MCF 10A (cell line): ENCODE data around the gene PHACTR3. TPM values are rescaled to one million over a fixed set of nuclear protein-coding genes. Genes with fewer than 3 reads are reported as not detected.

ENCODE experiments used
- BruUV-seq: library from RNA; stranded (reverse); fragments of 400-500 nt; replicated peaks from 2 replicates; lab custom pipeline; 2021; lab: Mats Ljungman, UMichigan
- CTCF ChIA-PET: fragments of 300-600 bp; sonication (Branson Sonifier 250); formaldehyde crosslinking; extraction: SDS; loops from one replicate; lab custom pipeline; 2021; ENCODE audit warnings: antibody characterized with exemption, inconsistent platforms; lab: Yijun Ruan, JAX
- POLR2A ChIA-PET: fragments of 300-600, 350-650 bp; sonication (Branson Sonifier 250); formaldehyde crosslinking; extraction: SDS; loops from one replicate; lab custom pipeline; 2020; ENCODE audit warnings: antibody characterized with exemption, inconsistent platforms; lab: Yijun Ruan, JAX
- DNase-seq: peaks from one replicate; pipeline ENCODE4 v3.0.0-alpha.2; 2018; ENCODE audit not compliant: unreplicated experiment
- H3K27ac Mint-ChIP-seq: one replicate; pipeline ENCODE4 v1.8.0; 2022; ENCODE audit warnings: mild to moderate bottlenecking, low read depth, mixed read lengths; ENCODE audit not compliant: unreplicated experiment
- H3K27me3 Mint-ChIP-seq: one replicate; pipeline ENCODE4 v1.8.0; 2022; ENCODE audit warnings: mixed read lengths; ENCODE audit not compliant: insufficient read depth, unreplicated experiment
- H3K36me3 Mint-ChIP-seq: one replicate; pipeline ENCODE4 v1.8.0; 2022; ENCODE audit warnings: mild to moderate bottlenecking, moderate library complexity, mixed read lengths; ENCODE audit not compliant: insufficient read depth, unreplicated experiment
- H3K4me1 Mint-ChIP-seq: one replicate; pipeline ENCODE4 v1.8.0; 2022; ENCODE audit warnings: mixed read lengths; ENCODE audit not compliant: insufficient read depth, unreplicated experiment
- H3K4me3 Mint-ChIP-seq: one replicate; pipeline ENCODE4 v1.8.0; 2022; ENCODE audit warnings: mild to moderate bottlenecking, moderate library complexity, mixed read lengths; ENCODE audit not compliant: unreplicated experiment
- H3K9me3 Mint-ChIP-seq: one replicate; pipeline ENCODE4 v1.8.0; 2022; ENCODE audit warnings: mixed read lengths; ENCODE audit not compliant: unreplicated experiment
- CTCF ChIP-seq: fragments of 200-600 bp; IDR thresholded peaks from one replicate; pipeline ENCODE4 v1.8.0; 2022; ENCODE audit warnings: antibody characterized with exemption, mild to moderate bottlenecking; ENCODE audit not compliant: unreplicated experiment
- intact Hi-C: fragments of 100-400 bp; cut with micrococcal nuclease; formaldehyde crosslinking; loops from 2 replicates; pipeline ENCODE4 v1.14.1; 2022
- total RNA-seq: library from RNA; stranded (reverse); gene quantifications from 2 replicates; pipeline ENCODE4 v1.2.3, GENCODE V29; 2022

PHACTR3 gene
- total RNA-seq, 1 experiment from 2014 or later, result 22.8 TPM

GRCh38 chr20:59782986-59783640, 178.8 kb downstream of the PHACTR3 start:
- Mint-ChIP-seq H3K4me3 (no peak overlapping the region), H3K4me1 (peaks cover 14% of the 10 kb centered on the region), H3K27ac (no peak overlapping the region), H3K36me3 (no peaks in the 10 kb centered on the region), H3K9me3 (no peaks in the 10 kb centered on the region), H3K27me3 (no peaks in the 10 kb centered on the region)
- intact Hi-C loops, result loop anchor here (1.0 to 5.0 kb wide), 2 partner anchors 67 to 154 kb away; no protein-coding TSS in a partner anchor
- ChIA-PET POLR2A (interaction anchor here (0.7 to 4.0 kb wide), 7 partner anchors 44 to 67 kb away, joined by 3 to 34 read pairs (median 6); no protein-coding TSS in a partner anchor), CTCF (interaction anchor here (0.7 to 14.6 kb wide), 41 partner anchors 9 to 852 kb away, joined by 3 to 929 read pairs (median 6); partner anchors contain the start of genes FAM217B, PPP1R3D and SYCP2)
- peak; percentile 55 for DNase-seq
- no TSS peak for BruUV-seq
- peak; percentile 95 for TF ChIP-seq CTCF

- TF ChIP-seq CTCF, result no peak
- BruUV-seq, result no TSS peak
- no peaks in the 10 kb centered on the region for H3K9me3 Mint-ChIP-seq
- H3K4me3 Mint-ChIP-seq, result no peak overlapping the region
- intact Hi-C loops, result loop anchor here (1.0 to 5.0 kb wide), 2 partner anchors 67 to 154 kb away; no protein-coding TSS in a partner anchor
- no peaks in the 10 kb centered on the region for H3K36me3 Mint-ChIP-seq
- H3K27me3 Mint-ChIP-seq, result no peaks in the 10 kb centered on the region
- ChIA-PET CTCF (interaction anchor here (0.7 to 14.6 kb wide), 42 partner anchors 8 to 853 kb away, joined by 3 to 929 read pairs (median 6); partner anchors contain the start of genes FAM217B, PPP1R3D and SYCP2), POLR2A (interaction anchor here (1.3 to 4.0 kb wide), 5 partner anchors 43 to 67 kb away, joined by 3 to 34 read pairs (median 13); no protein-coding TSS in a partner anchor)
- no peak for DNase-seq
- no peak overlapping the region for H3K27ac Mint-ChIP-seq
- H3K4me1 Mint-ChIP-seq, result peaks cover 19% of the 10 kb centered on the region
Observed at GRCh38 chr20:59783641-59784010, 179.3 kb downstream of the PHACTR3 start.

- no peak overlapping the region for H3K4me3 Mint-ChIP-seq
- TF ChIP-seq CTCF, result no peak
- H3K4me1 Mint-ChIP-seq, result peaks cover 19% of the 10 kb centered on the region
- BruUV-seq, result no TSS peak
- no peak overlapping the region for H3K27ac Mint-ChIP-seq
- DNase-seq, result no peak
- no peaks in the 10 kb centered on the region for H3K9me3 Mint-ChIP-seq
- ChIA-PET POLR2A (interaction anchor here (1.1 to 4.0 kb wide), 5 partner anchors 42 to 66 kb away, joined by 3 to 34 read pairs (median 13); no protein-coding TSS in a partner anchor), CTCF (interaction anchor here (0.6 to 14.6 kb wide), 23 partner anchors 8 to 561 kb away, joined by 3 to 929 read pairs (median 7); partner anchors contain the start of genes FAM217B, PPP1R3D and SYCP2)
- no peaks in the 10 kb centered on the region for H3K27me3 Mint-ChIP-seq
- intact Hi-C loops, result loop anchor here (5.0 kb wide), 1 partner anchor 153 kb away; no protein-coding TSS in a partner anchor
- no peaks in the 10 kb centered on the region for H3K36me3 Mint-ChIP-seq
Observed at GRCh38 chr20:59784365-59784764, 180.0 kb downstream of the PHACTR3 start.
